ENCODE results near the gene TBC1D22A. TPM values are rescaled to one million over a fixed set of nuclear protein-coding genes. Genes with fewer than 3 reads are reported as not detected.

TBC1D22A gene
- total and polyA plus RNA-seq, 10 of the 15 experiments (the other 5 are each of a cell fraction or from before 2014, with no cell fraction given), result 0.63 to 44.7 (median 27.4) TPM

GRCh38 chr22:47142427-47143046 lies 380.1 kb downstream of the TBC1D22A start:
- no peaks in the 10 kb centered on the region for H4K20me1 ChIP-seq (ENCODE audit: control insufficient read depth, insufficient read depth)
- ChIA-PET RAD21 (ENCODE audit: unreplicated experiment) (no interaction called here), CTCF (no interaction called here), SMC1A (ENCODE audit: uncharacterized antibody, unreplicated experiment) (no interaction called here), POLR2A (no interaction called here)
- H2AFZ ChIP-seq (ENCODE audit: control insufficient read depth, low read depth, low read length), result no peak overlapping the region
- H3K4me3 ChIP-seq, result no peak overlapping the region
- H3K9me3 ChIP-seq (replicated peaks; ENCODE audit: control insufficient read depth, insufficient read depth, low read length), result no peaks in the 10 kb centered on the region
- no peaks in the 10 kb centered on the region for H3K4me1 ChIP-seq (ENCODE audit: control insufficient read depth, insufficient read depth, low read length)
- TF ChIP-seq USF2 (IDR thresholded peaks at IDR 0.05; ENCODE audit: borderline replicate concordance, low read depth, low read length) (no peak), EP300 (IDR thresholded peaks at IDR 0.05; ENCODE audit: borderline replicate concordance in 1 of 2, control insufficient read depth in 1 of 2, low read depth in 2 of 2, low read length in 2 of 2) (no peak), RFX5 (IDR thresholded peaks at IDR 0.05; ENCODE audit: low read depth, low read length) (no peak), SMARCA5 (IDR thresholded peaks at IDR 0.05) (no peak), MEF2A (IDR thresholded peaks at IDR 0.05; ENCODE audit: insufficient read depth, low read depth, low read length) (no peak), REST (IDR thresholded peaks at IDR 0.05; ENCODE audit: low read depth, low read length) (no peak), CEBPZ (IDR thresholded peaks at IDR 0.05; ENCODE audit: low read depth, low read length) (no peak), RAD51 (IDR thresholded peaks at IDR 0.05) (no peak), SRF (IDR thresholded peaks at IDR 0.05; ENCODE audit: low read depth in 2 of 2, low read length in 2 of 2) (no peak), RB1 (IDR thresholded peaks at IDR 0.05; ENCODE audit: borderline replicate concordance) (no peak), RBBP5 (conservative IDR thresholded peaks at IDR 0.05) (no peak), ATF3 (IDR thresholded peaks at IDR 0.05; ENCODE audit: borderline replicate concordance, extremely low read depth, low read depth, low read length) (no peak), LARP7 (IDR thresholded peaks at IDR 0.05) (no peak)
- intact Hi-C loops (cut with micrococcal nuclease; ENCODE audit: unreplicated experiment), result no loop called here
- H3K36me3 ChIP-seq (ENCODE audit: control insufficient read depth in 2 of 2, insufficient read depth in 2 of 2, low read length in 1 of 2), result no peaks in the 10 kb centered on the region
- H3K4me2 ChIP-seq (ENCODE audit: control insufficient read depth, insufficient read depth), result no peak overlapping the region
- ATAC-seq (no peak), FAIRE-seq (no peak), DNase-seq (ENCODE audit: low read depth, low spot score) (no peak)
- in situ Hi-C loops (cut with MboI), result no loop called here
- no peak overlapping the region for H3K9ac ChIP-seq (ENCODE audit: control insufficient read depth, insufficient read depth, low read length)
- no TSS peak for BruUV-seq (replicated peaks)
- H3K27me3 ChIP-seq (replicated peaks in 1 of 2; ENCODE audit: control insufficient read depth in 2 of 2, insufficient read depth in 2 of 2, low read length in 1 of 2), result no peaks in the 10 kb centered on the region
- H3K79me2 ChIP-seq (ENCODE audit: control insufficient read depth, insufficient read depth, low read length), result no peaks in the 10 kb centered on the region
- 100% methylated on average over 1 of the region's 2 CpGs for WGBS (ENCODE audit: insufficient coverage, insufficient replicate concordance, low lambda C conversion rate, missing lambda C conversion rate)
- no peak overlapping the region for H3K27ac ChIP-seq (ENCODE audit: control insufficient read depth, insufficient read depth)

All from GM12878 (cell line).